Measurements from ENCODE around the gene B3GALT4.
A peak's percentile ranks its signal among the peaks of the same experiment; 100 is the strongest.

The B3GALT4 gene

DNA sequence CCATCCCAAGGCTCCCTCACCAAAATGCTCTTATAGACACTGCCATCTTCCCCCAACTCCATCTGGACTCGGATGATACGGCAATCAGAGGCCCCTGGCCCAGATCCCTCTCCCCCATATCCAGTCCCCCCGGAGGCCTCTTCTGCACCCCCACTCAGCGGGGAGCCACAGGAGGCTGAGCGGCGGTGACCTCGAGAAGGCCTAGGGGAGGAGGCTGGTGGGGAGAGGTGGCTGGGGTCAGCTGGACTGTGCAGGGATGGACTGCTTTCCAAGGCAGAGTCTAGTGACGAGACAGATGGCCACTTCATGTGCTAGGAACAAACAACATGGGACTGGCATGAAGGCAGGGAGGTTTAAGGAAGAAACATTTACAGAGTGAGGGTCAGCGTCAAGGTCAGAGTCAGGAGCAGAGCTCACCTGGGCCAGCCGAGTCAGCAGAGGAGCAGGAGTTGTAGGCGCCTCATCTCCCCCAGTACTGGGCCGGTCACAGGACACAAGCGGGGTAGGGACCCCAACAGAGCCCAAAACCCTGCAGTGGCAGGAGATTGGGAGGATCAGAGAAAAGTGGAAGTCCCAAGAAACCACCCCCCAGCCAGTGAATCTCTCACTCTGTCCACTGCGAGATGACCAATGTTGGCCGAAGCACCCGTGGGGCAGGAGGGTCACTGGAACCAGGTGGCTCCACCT, 16.2 kb downstream of the B3GALT4 start:
- DNase-seq: no peak

DNA sequence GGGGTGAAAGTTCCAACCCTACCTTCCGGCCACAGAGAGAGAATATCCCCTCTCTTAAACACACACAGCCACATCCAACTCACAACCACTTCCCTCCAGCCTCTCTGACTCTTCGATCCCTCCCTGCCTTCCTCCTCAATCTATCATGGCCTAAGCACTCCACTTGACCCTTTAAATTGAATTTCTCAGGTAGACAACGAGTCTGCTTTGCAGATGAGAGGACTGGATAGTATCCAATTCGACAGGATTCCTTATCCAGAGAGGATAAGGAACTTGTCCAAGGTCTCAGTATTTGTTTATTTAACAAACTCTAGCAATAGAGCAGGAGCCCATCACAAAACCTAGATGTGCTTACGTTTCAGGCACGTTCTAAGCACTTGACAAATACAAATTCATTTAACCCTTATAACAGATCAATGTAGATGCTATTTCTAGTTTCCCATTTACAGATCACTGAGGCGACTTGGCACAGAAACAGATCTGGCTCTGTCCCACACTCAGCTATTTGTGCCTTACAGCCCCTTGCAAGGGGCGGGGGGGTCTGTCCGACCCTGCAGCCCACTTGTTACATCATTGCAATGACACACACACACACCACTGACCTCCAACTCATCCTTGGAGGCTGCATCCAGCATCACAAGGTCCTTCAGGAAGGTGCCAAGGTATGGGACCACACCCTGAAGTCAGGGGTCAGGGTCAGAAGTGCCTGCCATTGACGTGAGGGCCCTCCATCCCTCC, 17.3 kb downstream of the B3GALT4 start:
- no peak for DNase-seq

DNA sequence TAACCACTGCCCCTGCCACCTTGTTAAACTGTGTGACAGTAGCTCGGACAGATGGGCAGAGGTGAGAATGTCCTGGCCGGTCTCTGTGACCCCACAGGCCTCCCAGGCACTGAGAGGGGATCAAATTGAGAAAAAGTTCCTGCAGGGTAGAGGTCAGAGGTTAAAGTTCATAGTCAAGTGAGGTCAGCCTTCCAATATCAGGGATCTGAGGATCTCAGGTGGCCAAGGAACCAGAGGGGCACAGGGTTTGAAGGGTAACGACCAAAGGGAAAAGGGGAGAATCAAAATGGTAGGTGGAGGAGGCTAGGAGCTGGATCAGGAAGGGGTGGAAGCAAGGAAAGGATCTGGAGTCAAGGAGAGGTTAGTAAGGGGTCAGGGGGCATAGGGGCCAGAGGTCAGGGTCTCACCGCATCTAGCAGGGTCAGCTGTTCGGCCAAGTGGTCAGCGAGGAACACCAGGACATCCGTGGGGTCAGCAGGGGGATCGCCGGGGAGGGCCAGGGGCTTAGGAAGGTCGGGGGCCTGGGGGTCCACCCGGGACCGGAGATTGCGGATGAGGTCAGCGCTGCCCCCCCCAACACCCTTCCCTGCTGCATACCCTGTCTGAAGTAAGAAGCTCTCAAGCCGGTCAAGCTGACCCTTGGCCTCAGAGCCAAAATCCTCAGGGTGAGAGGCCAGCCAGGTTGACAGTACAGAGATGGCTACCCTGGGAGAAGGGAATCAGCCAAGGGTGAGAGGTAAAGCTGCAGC, 18.9 kb downstream of the B3GALT4 start:
- DNase-seq: no peak

DNA sequence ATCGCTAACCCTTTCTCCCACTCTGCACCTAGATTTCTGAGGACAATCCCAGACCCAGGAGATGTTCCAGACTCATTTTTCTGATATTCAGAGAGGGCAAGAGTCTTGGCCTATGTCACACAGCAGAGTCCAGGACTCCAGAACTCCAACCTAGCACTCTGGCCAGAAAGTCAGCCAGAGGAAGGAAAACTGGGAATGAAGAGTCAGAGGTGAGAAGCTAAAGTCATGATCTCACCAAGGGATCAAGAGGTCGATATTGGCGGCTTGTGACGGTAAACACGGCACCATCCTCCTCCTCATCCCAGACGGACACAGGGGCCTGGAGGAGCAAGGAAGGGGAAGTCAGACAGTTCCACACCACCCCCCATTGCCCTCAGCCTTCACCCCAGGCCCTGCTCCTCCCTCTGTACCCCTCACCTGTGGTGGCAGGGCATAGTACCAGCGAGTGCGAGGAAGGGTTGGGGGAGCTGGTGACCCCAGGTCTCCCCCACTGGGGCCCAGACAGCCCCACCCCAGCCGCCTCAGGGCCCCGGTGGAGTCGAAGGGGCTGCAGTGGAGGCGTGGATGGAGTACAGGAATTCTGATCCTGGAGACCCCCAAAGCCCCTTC, 20.0 kb downstream of the B3GALT4 start:
- DNase-seq: no peak

DNA sequence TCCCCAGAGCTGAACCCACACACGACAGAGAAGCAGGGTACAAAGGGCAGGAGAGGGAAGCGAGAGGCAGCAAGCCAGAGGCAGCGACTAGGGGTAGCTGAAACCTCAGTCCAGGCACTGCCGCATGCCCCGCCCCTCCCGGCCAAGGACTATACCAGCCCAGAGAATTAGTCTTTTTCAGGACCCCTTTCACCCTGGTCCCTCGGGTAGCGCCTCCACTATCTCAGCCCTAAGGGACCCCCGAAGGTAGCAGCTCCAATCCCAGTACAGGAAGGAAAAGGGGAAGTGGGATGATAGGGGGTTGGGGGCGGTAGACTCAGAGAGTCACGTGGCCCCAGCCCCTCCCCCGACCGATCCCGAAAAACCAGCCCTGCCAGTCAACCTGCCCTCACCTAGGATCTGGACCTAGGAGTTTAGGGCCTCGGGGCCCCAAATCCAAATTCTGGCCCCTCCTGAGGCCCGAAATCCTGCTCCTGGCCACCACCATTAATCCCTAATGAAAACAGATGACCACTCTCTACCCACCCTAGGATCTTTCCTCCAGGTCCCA, 20.6 kb downstream of the B3GALT4 start:
- DNase-seq: no peak

DNA sequence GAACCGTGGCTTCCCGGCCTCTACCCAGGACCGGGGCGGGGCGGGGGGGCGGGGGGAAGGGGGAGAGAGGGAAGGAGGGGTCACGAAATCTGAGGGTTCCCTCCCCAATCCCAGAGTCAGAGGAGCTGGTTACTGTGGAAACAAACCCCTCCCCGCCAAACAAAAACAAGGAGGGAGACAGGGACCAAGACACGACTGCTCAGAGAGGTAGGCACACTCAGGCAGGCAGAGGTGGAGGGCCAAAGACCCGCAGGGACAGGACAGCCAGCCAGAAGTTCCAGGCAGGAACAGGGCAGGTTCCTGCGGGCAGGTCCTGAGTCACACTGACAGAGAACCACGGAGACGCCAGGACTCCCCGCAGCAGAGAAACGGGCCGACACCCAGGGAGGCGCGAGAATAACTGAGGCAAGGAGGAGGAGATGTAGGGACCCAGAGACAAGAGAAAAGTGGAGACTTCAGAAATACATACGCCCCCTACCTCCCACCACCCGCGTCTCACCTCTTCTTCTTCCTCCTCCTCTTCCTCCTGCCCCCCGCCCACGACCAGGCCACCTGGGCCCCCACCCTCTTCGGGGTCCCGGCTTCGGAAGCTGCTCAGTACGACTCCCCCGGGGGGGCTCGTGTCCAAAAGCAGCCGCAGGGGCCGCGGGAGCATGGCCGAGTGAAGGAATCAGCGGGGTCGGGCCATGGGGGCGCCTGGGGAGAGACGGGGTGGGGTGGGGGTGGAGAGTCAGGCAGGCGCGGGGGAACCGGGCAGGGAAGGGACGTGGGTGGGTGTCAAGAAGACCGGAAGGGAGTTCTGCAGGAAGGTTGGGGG, 21.2 kb downstream of the B3GALT4 start:
- DNase-seq: peak; percentile 73

DNA sequence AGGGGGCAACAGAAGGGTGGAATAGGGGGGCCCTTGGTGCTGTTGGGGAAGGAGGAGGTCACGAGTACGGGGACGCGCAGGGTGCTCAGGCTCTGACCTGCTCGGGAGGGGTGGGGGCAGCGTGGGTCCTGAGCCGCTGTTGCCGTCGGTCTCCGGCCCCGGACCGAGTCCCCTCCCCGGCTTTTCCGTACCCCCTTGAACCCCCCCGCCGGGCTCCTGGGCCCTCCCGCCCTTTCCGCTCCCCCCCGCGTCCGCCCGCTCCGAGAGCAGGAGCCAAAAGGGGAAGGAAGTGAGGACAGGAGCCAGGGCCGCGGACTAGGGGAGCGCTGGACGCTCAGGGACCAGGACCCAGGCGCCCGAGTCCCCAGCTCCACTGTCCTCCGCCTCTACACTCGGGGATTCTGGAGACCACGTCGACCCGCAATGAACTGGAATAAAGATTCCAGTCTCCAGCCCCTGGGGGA, 21.9 kb downstream of the B3GALT4 start, which contains the start of gene RGL2:
Gene RGL2 (minus strand): TSS at position 170 of the 464 bp plus-strand sequence. CDS start 332 bp downstream, outside the sequence.
- DNase-seq: peak; percentile 62

DNA sequence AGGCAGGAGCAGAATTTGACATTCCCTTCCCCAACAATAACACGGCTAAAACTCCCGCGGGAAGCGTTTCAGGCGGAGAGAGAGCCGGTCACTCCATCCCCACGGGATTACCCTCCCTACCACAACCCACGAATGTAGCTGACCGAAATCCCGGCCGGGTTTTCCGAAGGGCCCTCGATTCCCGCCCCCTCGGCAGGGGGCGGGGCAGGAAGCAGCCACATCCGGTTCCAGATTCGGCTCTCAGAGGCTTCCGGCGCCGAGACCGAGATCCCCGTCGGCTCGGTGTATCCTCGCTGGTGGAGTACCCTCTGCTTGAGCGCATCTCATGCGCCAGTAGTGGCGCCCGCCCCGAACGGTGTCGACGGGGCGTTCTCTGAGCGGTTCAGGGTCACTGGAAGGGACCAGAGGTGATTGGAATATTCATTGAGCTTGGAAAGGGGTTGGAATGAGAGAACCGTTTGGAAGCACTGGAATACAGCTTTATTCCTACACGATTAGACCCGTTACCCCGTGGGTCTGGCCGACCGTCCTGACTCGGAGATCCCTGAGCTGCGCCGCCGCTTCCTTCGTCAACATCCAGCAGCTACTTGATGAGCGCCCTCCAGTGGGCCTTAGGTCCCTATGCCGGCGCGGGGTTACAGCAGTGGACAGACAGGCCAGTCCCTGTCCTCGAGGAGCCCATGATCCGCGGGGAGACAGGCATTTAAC, 22.5 kb downstream of the B3GALT4 start:
- peak; percentile 93 for DNase-seq

DNA sequence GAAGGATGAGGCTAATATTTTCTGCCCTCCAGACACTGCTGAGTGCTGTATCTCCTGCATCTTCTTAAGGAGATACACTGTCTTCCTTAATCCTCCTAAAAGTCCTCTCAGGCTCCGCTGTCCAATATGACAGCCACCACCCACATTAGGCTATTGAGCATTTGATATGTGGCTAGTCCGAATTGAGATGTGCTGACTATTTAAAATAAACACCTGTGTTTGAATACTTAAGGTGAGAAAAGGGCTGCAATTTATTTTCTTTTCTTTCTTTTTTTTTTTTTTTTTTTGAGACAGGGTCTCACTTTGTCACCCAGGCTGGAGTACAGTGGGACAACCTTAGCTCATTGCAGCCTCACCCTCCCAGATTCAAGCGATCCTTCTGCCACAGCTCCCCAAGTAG, 25.0 kb downstream of the B3GALT4 start:
- DNase-seq: no peak

DNA sequence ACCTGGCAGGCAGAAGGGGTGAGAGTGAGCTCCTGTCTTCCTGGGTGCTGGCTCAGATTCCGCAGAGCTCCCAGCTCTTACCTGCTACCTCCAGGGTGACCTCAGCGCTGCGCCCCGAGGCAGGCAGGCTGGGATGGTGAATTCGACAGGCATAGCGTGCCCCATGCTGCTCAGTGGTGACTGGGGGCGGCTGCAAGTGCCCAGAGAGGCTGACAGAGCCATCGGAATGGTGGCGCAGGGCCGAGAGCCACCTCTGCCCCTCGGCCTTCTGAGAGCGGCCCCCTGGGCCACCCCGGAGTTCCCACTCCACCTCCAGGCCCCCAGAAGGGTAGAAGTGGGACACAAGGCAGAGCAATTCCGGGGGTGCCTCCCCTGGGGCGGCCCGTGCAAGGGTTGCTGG, 27.3 kb downstream of the B3GALT4 start:
- DNase-seq: no peak

DNA sequence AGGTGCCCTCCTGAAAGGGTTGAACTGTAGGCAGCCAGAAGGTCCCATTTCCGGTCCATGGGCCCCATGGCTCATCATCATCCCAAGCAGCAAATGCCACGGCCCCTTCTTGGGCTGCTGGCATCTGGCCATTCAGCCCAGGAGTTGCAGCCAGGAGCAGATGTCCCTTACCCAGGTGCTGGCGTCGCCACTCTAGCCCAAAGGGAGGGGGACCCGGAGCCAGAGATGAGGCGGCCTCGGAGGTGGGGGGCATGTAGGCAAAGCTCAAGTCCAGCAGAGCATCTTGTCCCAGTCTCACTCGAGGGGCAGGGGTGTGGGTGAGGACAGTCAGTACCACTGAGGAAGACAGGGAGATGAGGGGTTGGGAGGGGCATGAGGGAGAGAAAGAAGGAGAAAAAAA, 28.1 kb downstream of the B3GALT4 start:
- no peak for DNase-seq

DNA sequence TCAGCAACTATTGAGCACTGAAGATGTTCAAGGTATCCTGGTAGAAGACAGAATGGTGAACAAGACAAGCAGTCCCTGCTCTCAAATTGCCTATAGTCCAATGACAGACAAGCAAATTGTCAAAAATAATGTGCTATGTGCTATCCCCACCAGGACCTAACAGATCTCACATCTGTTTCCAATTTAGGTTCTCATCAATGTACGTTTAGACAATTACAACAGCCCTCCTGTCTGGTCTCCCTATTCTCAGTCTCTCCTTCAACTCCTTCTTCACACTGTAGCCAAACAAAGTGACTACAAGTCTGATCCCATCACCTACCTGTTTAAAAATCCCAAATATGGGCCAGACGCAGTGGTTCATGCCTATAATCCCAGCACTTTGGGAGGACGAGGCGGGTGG, 29.4 kb downstream of the B3GALT4 start:
- DNase-seq: no peak

DNA sequence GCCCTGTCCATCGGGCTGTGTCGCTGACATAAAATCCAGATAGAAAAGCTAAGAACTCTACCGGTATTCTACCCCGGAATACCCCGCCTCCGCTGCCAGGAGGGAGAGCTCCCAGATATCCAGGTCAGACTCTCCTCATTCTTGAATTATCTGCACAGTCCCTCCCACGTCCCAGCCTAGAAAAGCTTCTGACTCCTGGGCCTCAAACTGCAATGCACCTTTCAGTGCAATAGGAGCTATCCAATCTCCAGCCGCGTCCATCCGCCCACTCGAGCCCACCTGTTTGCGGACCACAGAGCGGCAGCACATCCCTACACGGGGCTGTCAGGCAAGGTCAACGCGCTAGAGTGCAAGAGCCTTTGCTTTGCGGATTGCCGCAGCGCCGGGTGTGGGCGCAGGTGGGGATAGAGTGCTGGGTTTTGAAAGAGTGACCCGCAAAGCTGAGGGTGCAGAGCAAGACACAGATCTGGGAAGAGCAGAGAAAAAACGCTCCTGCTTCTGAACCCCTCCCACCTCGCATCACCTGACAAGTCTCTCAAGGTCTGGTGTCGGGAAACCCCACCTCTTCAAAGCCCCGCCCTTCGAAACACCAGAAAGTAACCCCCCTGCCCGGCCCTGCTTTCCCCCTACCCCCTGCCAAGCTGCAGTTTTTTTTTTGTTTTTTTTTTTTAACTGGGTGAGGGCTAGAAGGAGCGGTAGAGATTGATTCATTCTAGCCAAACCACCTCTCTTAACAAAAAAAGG, 35.6 kb downstream of the B3GALT4 start:
- peak; percentile 48 for DNase-seq

DNA sequence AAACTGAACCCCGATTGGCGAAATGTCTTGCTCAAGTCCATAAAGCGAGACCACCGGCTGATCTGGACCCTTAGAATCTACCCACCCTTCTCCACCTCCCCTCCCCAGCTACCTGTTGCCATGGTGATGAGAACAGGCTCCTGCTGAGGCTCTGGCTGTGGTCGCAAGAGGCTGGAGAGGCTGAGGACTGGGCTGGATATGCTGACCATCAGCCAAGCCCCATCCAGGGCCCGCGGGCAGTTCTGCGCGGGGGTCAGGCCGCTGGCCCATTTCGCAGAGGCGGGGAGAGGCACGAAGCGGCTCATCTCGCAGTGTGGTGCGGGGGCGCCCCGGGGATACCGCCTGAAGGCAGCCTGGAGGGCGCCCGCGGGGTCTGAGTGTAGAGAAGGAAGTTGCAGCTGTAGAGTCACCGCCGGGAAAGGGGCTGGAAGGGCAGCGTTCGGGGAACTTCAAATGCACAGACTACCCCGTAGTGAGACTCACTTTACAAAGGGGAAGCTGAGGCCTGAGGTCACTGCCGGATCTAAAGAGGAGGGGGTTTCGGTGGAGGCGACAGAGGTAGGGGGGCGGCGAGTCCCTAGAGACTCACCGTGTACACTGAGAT, 36.3 kb downstream of the B3GALT4 start:
- peak; percentile 11 for DNase-seq

DNA sequence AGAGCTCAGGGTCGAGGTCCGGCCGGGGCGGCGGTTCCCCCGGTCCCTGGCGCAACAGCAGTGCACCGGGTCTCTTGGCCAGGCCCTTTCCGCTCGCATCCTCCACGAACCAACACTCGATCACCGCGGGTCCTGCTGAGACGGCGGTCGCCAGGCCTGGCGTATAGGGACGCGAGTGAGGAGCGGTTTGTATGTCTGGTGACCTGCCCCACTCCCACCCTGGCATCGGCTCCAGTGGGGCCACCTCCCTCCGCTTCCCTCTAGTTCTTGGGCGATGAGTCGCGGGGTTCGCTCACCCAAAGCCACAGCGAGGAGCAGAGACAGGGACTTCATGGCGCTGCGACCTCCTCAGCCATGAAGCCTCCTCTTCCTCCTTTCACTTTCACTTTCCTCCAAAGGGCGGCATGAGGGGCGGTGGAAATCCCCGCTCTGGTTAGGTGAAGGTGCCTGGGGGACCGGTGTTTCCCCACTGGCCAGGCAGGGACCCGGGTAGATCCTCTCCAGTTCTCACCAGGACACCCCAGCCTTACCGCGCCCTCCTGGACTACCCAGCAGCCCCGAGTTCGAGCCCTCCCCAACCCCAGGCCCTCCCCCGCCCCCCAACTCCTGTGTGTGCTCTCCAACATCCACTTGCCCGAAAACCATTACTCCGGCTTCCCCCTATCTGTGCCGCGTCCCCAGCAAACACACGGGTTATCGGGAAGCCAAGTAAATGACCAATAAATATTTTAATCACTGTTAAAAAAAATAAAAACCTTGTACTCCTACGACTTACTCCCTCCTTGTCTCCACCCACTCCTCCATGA, 37.0 kb downstream of the B3GALT4 start, which contains the start of gene TAPBP:
Gene TAPBP (minus strand): TSS at position 370 of the 806 bp plus-strand sequence. CDS start 37 bp downstream, at position 333.
- peak; percentile 55 for DNase-seq

DNA sequence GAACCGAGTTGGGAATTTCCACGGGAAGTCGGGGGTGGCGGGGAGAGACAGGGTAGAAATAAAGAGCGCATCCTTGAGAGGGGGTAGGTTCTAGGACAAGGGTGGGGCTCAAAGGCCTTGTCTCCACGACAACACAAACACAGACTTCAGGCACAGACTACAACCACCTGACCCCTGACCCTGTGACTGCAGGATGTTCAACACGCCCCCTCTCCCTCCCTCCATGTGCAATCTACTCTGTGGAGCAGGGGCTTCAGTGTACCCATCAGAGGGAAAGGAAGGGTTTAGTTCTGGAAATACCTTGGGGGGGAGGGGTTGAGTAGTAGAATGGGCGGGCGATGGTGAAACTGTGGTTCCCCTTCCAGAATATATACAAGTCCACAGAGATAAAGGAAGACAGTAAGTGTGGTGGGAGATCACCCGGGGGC, 37.6 kb downstream of the B3GALT4 start:
- peak; percentile 77 for DNase-seq

DNA sequence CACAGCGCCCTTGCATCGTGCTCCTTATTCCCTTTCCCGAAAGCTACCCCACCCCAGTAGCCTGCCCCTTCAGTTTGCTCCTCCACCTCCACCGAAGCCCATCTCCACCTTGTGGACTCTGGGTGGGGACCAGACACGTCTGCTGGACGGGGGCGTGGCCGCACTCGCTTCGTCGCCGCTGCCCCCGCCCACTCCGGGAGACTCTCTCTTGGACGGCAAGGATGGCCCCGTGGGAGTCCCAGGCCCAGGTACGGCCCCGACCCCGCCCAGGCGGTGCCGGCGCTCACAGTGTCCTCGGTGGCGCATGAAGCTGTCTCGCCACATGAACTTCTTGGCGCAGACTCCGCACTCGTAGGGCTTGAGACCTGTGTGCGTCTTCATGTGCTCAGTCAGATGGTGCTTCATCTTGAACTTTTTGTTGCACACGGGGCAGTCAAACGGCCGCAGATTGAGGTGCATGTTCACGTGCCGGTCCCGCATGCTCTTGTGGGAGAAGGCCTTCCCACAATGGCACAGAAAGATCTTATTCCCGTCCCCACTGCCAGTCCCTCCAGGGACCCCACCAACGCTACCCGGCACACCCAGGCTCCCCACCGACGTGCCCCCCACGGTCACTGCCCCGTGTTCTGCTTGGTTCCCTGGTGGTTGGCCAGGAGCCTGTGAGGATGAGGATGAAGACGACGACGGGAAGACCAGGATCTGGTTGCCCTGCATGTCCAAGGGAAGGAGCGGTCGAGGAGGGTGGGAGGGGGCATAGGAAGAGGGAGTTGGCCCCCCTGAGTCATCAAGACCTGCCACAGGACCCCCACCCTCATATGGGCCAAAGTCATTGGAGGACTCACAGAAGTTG, 38.2 kb downstream of the B3GALT4 start:
- DNase-seq: no peak

All from fibroblast of skin of abdomen (primary cell).